ENCODE results near the gene TMEM229A. TPM values are rescaled to one million over a fixed set of nuclear protein-coding genes. Genes with fewer than 3 reads are reported as not detected.

TMEM229A gene
- polyA plus RNA-seq, 1 donor (not counting 4 experiments of a cell fraction or from before 2014, with no cell fraction given) = not detected

DNA sequence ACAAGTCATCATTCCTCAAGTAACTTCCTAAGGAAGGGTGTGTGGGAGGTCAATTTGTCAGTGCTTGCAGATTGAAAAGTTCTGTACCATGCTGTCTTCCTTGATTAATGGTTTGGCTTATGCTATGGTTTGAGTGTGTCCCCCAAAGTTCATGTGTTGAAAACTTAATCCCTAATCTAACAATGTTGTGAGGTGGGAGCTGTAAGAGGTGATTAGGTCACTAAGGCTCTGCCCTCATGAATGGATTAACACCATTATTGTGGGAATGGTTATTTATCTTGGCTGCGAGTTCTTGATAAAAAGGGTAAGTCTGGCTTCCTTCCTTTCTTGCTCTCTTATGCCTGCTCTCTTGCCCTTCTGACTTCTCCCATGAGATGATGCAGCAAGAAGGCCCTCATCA is 29.3 kb upstream of the TMEM229A start:
- no peaks in the 10 kb centered on the region for H3K9me1 ChIP-seq (ENCODE audit: control insufficient read depth, extremely low read depth, insufficient read depth, low read length)
- H3K9me3 ChIP-seq (ENCODE audit: control insufficient read depth, low read depth, low read length) = no peaks in the 10 kb centered on the region
- dilution Hi-C loops (cut with MboI; ENCODE audit: extremely low pct_ligation_motif_present, low sequenced_read_pairs) = no loop called here
- H4K20me1 ChIP-seq (ENCODE audit: control insufficient read depth, extremely low read depth, insufficient read depth, low read length) = no peaks in the 10 kb centered on the region
- no peaks in the 10 kb centered on the region for H3K27me3 ChIP-seq (ENCODE audit: control insufficient read depth, extremely low read depth, insufficient read depth, low read length)
- FAIRE-seq (no peak), DNase-seq (ENCODE audit: low read depth, low spot score) (no peak)
- H3K9ac ChIP-seq (ENCODE audit: control insufficient read depth, extremely low read depth, insufficient read depth, low read length) = no peak overlapping the region
- H3K4me1 ChIP-seq (ENCODE audit: control insufficient read depth, extremely low read depth, insufficient read depth, low read length) = no peaks in the 10 kb centered on the region
- no peak overlapping the region for H3K4me3 ChIP-seq (ENCODE audit: control insufficient read depth in 2 of 3, extremely low read depth in 1 of 3, insufficient read depth in 2 of 3, low read depth in 1 of 3, low read length in 3 of 3)
- no peak overlapping the region for H3K4me2 ChIP-seq (ENCODE audit: control insufficient read depth, extremely low read depth, insufficient read depth, low read depth, low read length)
- H3K27ac ChIP-seq (ENCODE audit: control insufficient read depth, insufficient read depth, low read length) = no peak overlapping the region
- H2AFZ ChIP-seq (ENCODE audit: control insufficient read depth, low read length) = no peak overlapping the region
- no peak for TF ChIP-seq CTCF (optimal IDR thresholded peaks at IDR 0.05 in 1 of 3, IDR thresholded peaks at IDR 0.05 in 1 of 3, conservative IDR thresholded peaks at IDR 0.05 in 1 of 3; ENCODE audit: extremely low read depth in 1 of 3, insufficient read depth in 2 of 3, low read length in 3 of 3)
- no peak for TF ChIP-seq EZH2 (IDR thresholded peaks at IDR 0.05; ENCODE audit: low read length)
- H3K36me3 ChIP-seq (ENCODE audit: control insufficient read depth in 2 of 2, extremely low read depth in 1 of 2, insufficient read depth in 2 of 2, low read length in 2 of 2) = no peaks in the 10 kb centered on the region
- no peaks in the 10 kb centered on the region for H3K79me2 ChIP-seq (ENCODE audit: control insufficient read depth, insufficient read depth, low read length)

DNA sequence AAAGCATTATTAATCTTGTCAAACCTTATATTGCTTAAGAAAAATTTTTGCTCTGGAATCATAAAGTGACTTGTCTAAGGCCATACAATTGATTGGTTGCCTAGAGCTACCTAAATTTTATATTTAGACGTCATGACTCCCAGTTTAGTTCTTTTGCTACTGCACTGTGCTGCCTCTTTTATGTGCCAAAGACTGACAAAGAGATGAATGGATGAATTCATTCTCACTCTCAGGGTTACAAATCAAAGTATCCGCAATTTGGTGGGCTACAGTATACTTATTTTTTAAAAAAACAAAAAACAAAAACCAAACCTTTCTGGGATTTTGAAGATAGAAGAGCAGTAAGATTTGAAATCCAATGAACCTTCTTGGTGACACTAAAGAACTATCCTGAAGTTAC is 27.7 kb upstream of the TMEM229A start:
- FAIRE-seq (no peak), DNase-seq (ENCODE audit: low read depth, low spot score) (no peak)
- Histone ChIP-seq H3K4me2 (ENCODE audit: control insufficient read depth, extremely low read depth, insufficient read depth, low read depth, low read length) (no peak overlapping the region), H3K4me3 (ENCODE audit: control insufficient read depth in 2 of 3, extremely low read depth in 1 of 3, insufficient read depth in 2 of 3, low read depth in 1 of 3, low read length in 3 of 3) (no peak overlapping the region), H3K9me1 (ENCODE audit: control insufficient read depth, extremely low read depth, insufficient read depth, low read length) (no peaks in the 10 kb centered on the region), H3K9ac (ENCODE audit: control insufficient read depth, extremely low read depth, insufficient read depth, low read length) (no peak overlapping the region), H2AFZ (ENCODE audit: control insufficient read depth, low read length) (no peak overlapping the region), H4K20me1 (ENCODE audit: control insufficient read depth, extremely low read depth, insufficient read depth, low read length) (no peaks in the 10 kb centered on the region), H3K79me2 (ENCODE audit: control insufficient read depth, insufficient read depth, low read length) (no peaks in the 10 kb centered on the region), H3K36me3 (ENCODE audit: control insufficient read depth in 2 of 2, extremely low read depth in 1 of 2, insufficient read depth in 2 of 2, low read length in 2 of 2) (no peaks in the 10 kb centered on the region), H3K27ac (ENCODE audit: control insufficient read depth, insufficient read depth, low read length) (no peak overlapping the region), H3K27me3 (ENCODE audit: control insufficient read depth, extremely low read depth, insufficient read depth, low read length) (no peaks in the 10 kb centered on the region), H3K4me1 (ENCODE audit: control insufficient read depth, extremely low read depth, insufficient read depth, low read length) (no peaks in the 10 kb centered on the region), H3K9me3 (ENCODE audit: control insufficient read depth, low read depth, low read length) (no peaks in the 10 kb centered on the region)
- dilution Hi-C loops (cut with MboI; ENCODE audit: extremely low pct_ligation_motif_present, low sequenced_read_pairs) = no loop called here
- no peak for TF ChIP-seq CTCF (optimal IDR thresholded peaks at IDR 0.05 in 1 of 3, IDR thresholded peaks at IDR 0.05 in 1 of 3, conservative IDR thresholded peaks at IDR 0.05 in 1 of 3; ENCODE audit: extremely low read depth in 1 of 3, insufficient read depth in 2 of 3, low read length in 3 of 3)
